ENCODE data around the gene C2CD5.

- TF ChIP-seq CTCF (IDR thresholded peaks at IDR 0.05) (no peak), POLR2A (IDR thresholded peaks at IDR 0.05) (no peak)
Observed at GRCh38 chr12:22543246-22544037, 900 bp downstream of the C2CD5 start.
